ENCODE data around the gene GADD45B.
A peak's percentile ranks its signal among the peaks of the same experiment; 100 is the strongest.

GRCh38 chr19:2491130-2491801, 15.3 kb downstream of the GADD45B start:
- TF ChIP-seq, protein P1, sequence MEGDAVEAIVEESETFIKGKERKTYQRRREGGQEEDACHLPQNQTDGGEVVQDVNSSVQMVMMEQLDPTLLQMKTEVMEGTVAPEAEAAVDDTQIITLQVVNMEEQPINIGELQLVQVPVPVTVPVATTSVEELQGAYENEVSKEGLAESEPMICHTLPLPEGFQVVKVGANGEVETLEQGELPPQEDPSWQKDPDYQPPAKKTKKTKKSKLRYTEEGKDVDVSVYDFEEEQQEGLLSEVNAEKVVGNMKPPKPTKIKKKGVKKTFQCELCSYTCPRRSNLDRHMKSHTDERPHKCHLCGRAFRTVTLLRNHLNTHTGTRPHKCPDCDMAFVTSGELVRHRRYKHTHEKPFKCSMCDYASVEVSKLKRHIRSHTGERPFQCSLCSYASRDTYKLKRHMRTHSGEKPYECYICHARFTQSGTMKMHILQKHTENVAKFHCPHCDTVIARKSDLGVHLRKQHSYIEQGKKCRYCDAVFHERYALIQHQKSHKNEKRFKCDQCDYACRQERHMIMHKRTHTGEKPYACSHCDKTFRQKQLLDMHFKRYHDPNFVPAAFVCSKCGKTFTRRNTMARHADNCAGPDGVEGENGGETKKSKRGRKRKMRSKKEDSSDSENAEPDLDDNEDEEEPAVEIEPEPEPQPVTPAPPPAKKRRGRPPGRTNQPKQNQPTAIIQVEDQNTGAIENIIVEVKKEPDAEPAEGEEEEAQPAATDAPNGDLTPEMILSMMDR (IDR thresholded peaks at IDR 0.05) = no peak
- TF ChIP-seq POLR2A (IDR thresholded peaks at IDR 0.05) = no peak
- peak in 1 of 2 donors; percentile 10 for TF ChIP-seq EP300 (IDR thresholded peaks at IDR 0.05)

Data from tibial nerve (tissue), 4 donors.